IMR-90 (cell line): ENCODE measurements around the gene ERC2. TPM values are rescaled to one million over a fixed set of nuclear protein-coding genes. Genes with fewer than 3 reads are reported as not detected.

Experiments used
- ATAC-seq: fragments of 200-7000 bp; cut with Tn5 transposase; 2 replicates; pipeline ENCODE4 v1.9.1; 2020; ENCODE audit warnings: low read depth, mild to moderate bottlenecking, moderate library complexity
- BruUV-seq: library from RNA; stranded (reverse); fragments of 400-500 nt; replicated peaks from 2 replicates; lab custom pipeline; 2021; lab: Mats Ljungman, UMichigan
- CTCF ChIA-PET: fragments of 300-600 bp; formaldehyde crosslinking; extraction: SDS; loops from one replicate; lab custom pipeline; 2021; ENCODE audit warnings: antibody characterized with exemption; lab: Yijun Ruan, JAX
- POLR2A ChIA-PET: fragments of 300-600 bp; sonication (Branson Sonifier 250); formaldehyde crosslinking; loops from one replicate; lab custom pipeline; 2022; ENCODE audit warnings: antibody characterized with exemption; ENCODE audit not compliant: unreplicated experiment; lab: Charles Lee
- DNase-seq: peaks from one replicate; pipeline ENCODE4 v3.0.0; 2013
- H2AFZ ChIP-seq: replicated peaks from 2 replicates; pipeline ENCODE3; 2013; ENCODE audit warnings: low read length, mild to moderate bottlenecking; ENCODE audit not compliant: poor library complexity
- H2AK5ac ChIP-seq: 2 replicates; pipeline ENCODE4 v1.6.1; 2013; ENCODE audit warnings: low read depth, low read length, inconsistent platforms
- H2AK9ac ChIP-seq: replicated peaks from 2 replicates; pipeline ENCODE3; 2013; ENCODE audit warnings: mild to moderate bottlenecking, low read depth, low read length, moderate library complexity; ENCODE audit not compliant: poor library complexity
- H2BK120ac ChIP-seq: 2 replicates; pipeline ENCODE4 v1.6.1; 2013; ENCODE audit warnings: low read depth, low read length, inconsistent platforms
- H2BK15ac ChIP-seq: 3 replicates; pipeline ENCODE4 v1.6.1; 2013; ENCODE audit warnings: low read depth, low read length, inconsistent platforms
- H2BK20ac ChIP-seq: 2 replicates; pipeline ENCODE4 v1.6.1; 2013; ENCODE audit warnings: low read depth, mild to moderate bottlenecking, inconsistent platforms, low read length, moderate library complexity
- H2BK5ac ChIP-seq: 2 replicates; pipeline ENCODE4 v1.6.1; 2013; ENCODE audit warnings: mild to moderate bottlenecking, low read depth, low read length, inconsistent platforms; ENCODE audit not compliant: poor library complexity, severe bottlenecking
- H3K14ac ChIP-seq: replicated peaks from 2 replicates; pipeline ENCODE4 v1.6.1; 2013; ENCODE audit warnings: low read depth, low read length, inconsistent platforms
- H3K18ac ChIP-seq: 2 replicates; pipeline ENCODE4 v1.6.1; 2013; ENCODE audit warnings: low read depth, low read length, control low read depth
- H3K23ac ChIP-seq: 2 replicates; pipeline ENCODE4 v1.6.1; 2013; ENCODE audit warnings: low read depth, low read length, inconsistent platforms
- H3K27ac ChIP-seq: 2 replicates; pipeline ENCODE4 v1.5.1; 2013; ENCODE audit warnings: mild to moderate bottlenecking, control low read depth, low read length; ENCODE audit not compliant: insufficient read depth
- H3K27me3 ChIP-seq: 2 replicates; pipeline ENCODE4 v1.6.1; 2013; ENCODE audit warnings: low read length; ENCODE audit not compliant: control insufficient read depth, insufficient read depth
- H3K36me3 ChIP-seq: 2 replicates; pipeline ENCODE4 v1.6.1; 2013; ENCODE audit warnings: low read length, mixed read lengths; ENCODE audit not compliant: control insufficient read depth, insufficient read depth
- H3K4ac ChIP-seq: 2 replicates; pipeline ENCODE4 v1.6.1; 2013; ENCODE audit warnings: low read depth, low read length, inconsistent platforms
- H3K4me1 ChIP-seq: 2 replicates; pipeline ENCODE4 v1.6.1; 2013; ENCODE audit warnings: low read length, mixed read lengths; ENCODE audit not compliant: control insufficient read depth, insufficient read depth
- H3K4me2 ChIP-seq: 2 replicates; pipeline ENCODE4 v1.6.1; 2013; ENCODE audit warnings: low read depth, mild to moderate bottlenecking, control low read depth, low read length, moderate library complexity
- H3K4me3 ChIP-seq: 2 replicates; pipeline ENCODE4 v1.5.1; 2013; ENCODE audit warnings: low read depth, mild to moderate bottlenecking, control low read depth, low read length, moderate library complexity; ENCODE audit not compliant: insufficient read depth
- H3K56ac ChIP-seq: 2 replicates; pipeline ENCODE4 v1.6.1; 2013; ENCODE audit warnings: low read length, inconsistent platforms; ENCODE audit not compliant: insufficient read depth; ENCODE audit errors: extremely low read depth
- H3K79me1 ChIP-seq, 2 experiments: 2 replicates each; pipeline ENCODE4 v1.6.1; 2013; ENCODE audit warnings: low read length in 2 of 2, inconsistent platforms in 1 of 2, low read depth in 1 of 2
- H3K9ac ChIP-seq: 2 replicates; pipeline ENCODE4 v1.6.1; 2013; ENCODE audit warnings: low read depth, low read length, control low read depth
- H3K9me1 ChIP-seq: 2 replicates; pipeline ENCODE4 v1.6.1; 2013; ENCODE audit warnings: low read length, inconsistent platforms; ENCODE audit not compliant: insufficient read depth
- H3K9me3 ChIP-seq: 2 replicates; pipeline ENCODE4 v1.6.1; 2013; ENCODE audit warnings: low read length; ENCODE audit not compliant: control insufficient read depth, insufficient read depth
- H4K20me1 ChIP-seq: 2 replicates; pipeline ENCODE4 v1.6.1; 2013; ENCODE audit warnings: low read length, inconsistent platforms; ENCODE audit not compliant: insufficient read depth
- H4K5ac ChIP-seq: 2 replicates; pipeline ENCODE4 v1.6.1; 2013; ENCODE audit warnings: mild to moderate bottlenecking, low read depth, low read length, control low read depth
- H4K8ac ChIP-seq, 2 experiments: 2 replicates each; pipeline ENCODE4 v1.6.1; 2013; ENCODE audit warnings: low read depth in 2 of 2, low read length in 2 of 2, control low read depth in 1 of 2, inconsistent platforms in 1 of 2
- H4K91ac ChIP-seq: 2 replicates; pipeline ENCODE4 v1.6.1; 2013; ENCODE audit warnings: low read depth, low read length, inconsistent platforms; ENCODE audit not compliant: insufficient read depth
- CEBPB ChIP-seq: IDR thresholded peaks from 2 replicates; pipeline ENCODE4 v1.6.1; 2012; ENCODE audit warnings: low read depth, low read length, improper control_type of control experiment
- CHD1 ChIP-seq: IDR thresholded peaks from 2 replicates; pipeline ENCODE4 v1.6.1; 2012; ENCODE audit warnings: low read depth, low read length, improper control_type of control experiment
- MAFK ChIP-seq: IDR thresholded peaks from 2 replicates; pipeline ENCODE4 v1.6.1; 2012; ENCODE audit warnings: low read depth, low read length, improper control_type of control experiment
- MXI1 ChIP-seq: IDR thresholded peaks from 2 replicates; pipeline ENCODE4 v1.6.1; 2012; ENCODE audit warnings: low read depth, mild to moderate bottlenecking, low read length, moderate library complexity, borderline replicate concordance
- NFE2L2 ChIP-seq: fragments of 150-350 bp; IDR thresholded peaks from 2 replicates; pipeline ENCODE4 v1.6.1; 2016; ENCODE audit warnings: low read depth, mild to moderate bottlenecking, low read length
- RAD21 ChIP-seq: IDR thresholded peaks from 2 replicates; pipeline ENCODE4 v1.6.1; 2012; ENCODE audit warnings: low read length, improper control_type of control experiment
- SMC3 ChIP-seq: fragments of 150-350 bp; IDR thresholded peaks from 2 replicates; pipeline ENCODE4 v1.6.1; 2016; ENCODE audit warnings: low read depth, mild to moderate bottlenecking, antibody characterized with exemption, low read length, moderate library complexity
- WGBS, 2 experiments: methylation state at CpG; one replicate each; pipeline versions ENCODE4 v1.1.5 to v1.1.7; 2013; ENCODE audit warnings: missing lambda C conversion rate in 2 of 2; ENCODE audit not compliant: insufficient read length in 1 of 2; ENCODE audit errors: extremely low coverage in 2 of 2; 5-methylcytosine and 5-hydroxymethylcytosine counted together
- dilution Hi-C: fragments of 300-500 bp; cut with HindIII; formaldehyde crosslinking; loops from one replicate; pipeline ENCODE4 v1.14.3; 2018; ENCODE audit warnings: low sequenced_read_pairs; ENCODE audit not compliant: unreplicated experiment
- in situ Hi-C: fragments of 300-500 bp; cut with MboI; formaldehyde crosslinking; loops from 3 replicates; pipeline ENCODE4 v1.14.3; 2019; ENCODE audit warnings: low sequenced_read_pairs, inconsistent platforms, mixed read lengths
- intact Hi-C: fragments of 100-400 bp; cut with micrococcal nuclease; formaldehyde crosslinking; loops from 2 replicates; pipeline ENCODE4 v1.10.0; 2022
- polyA plus RNA-seq, 3 experiments: library from polyadenylated mRNA; depleted of rRNA; stranded (reverse); fragments of >200 nt; gene quantifications; 2 replicates each; pipeline ENCODE4 v1.2.3, GENCODE V29; 2012; ENCODE audit warnings: low replicate concordance in 1 of 3
- total RNA-seq: library from RNA; depleted of rRNA; stranded (reverse); fragments of >200 nt; gene quantifications from 2 replicates; pipeline ENCODE4 v1.2.3, GENCODE V29; 2012
- TF ChIP-seq, protein P1 (sequence below): conservative IDR thresholded peaks from 2 replicates; pipeline ENCODE4 v1.5.1; 2012; ENCODE audit warnings: mild to moderate bottlenecking, low read depth, low read length, improper control_type of control experiment

ERC2 gene
- total and polyA plus RNA-seq, 2 of the 4 experiments (the other 2 are of a cell fraction): 0.17 to 0.18 TPM

DNA sequence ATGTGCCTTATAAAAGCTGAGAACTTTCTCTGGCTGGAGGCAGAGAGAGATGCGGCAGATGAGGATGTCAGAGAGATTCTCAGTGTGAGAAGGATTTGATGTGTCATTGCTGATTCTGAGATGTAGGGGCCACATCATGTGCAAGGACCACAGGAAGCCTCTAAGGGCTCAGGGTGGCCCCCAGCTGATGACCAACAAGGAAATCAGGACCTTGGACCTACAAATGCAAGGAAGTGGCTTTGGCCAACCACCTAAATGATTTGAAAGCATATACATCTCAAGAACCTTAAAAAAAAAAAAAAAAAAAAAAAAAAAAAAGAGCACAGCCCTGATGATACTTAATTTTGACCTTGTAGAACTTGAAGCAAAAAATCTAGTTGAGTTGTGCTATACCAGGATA is 282.4 kb downstream of the ERC2 start:
- no peak overlapping the region for H4K5ac ChIP-seq
- no peak overlapping the region for H3K27ac ChIP-seq
- no peaks in the 10 kb centered on the region for H4K20me1 ChIP-seq
- H3K4ac ChIP-seq: no peak overlapping the region
- no peak overlapping the region for H2AK5ac ChIP-seq
- H3K4me2 ChIP-seq: no peak overlapping the region
- H3K27me3 ChIP-seq: no peaks in the 10 kb centered on the region
- in situ Hi-C loops (no loop called here), intact Hi-C loops (no loop called here), dilution Hi-C loops (no loop called here)
- H3K23ac ChIP-seq: no peak overlapping the region
- no TSS peak for BruUV-seq
- no peak overlapping the region for H2BK15ac ChIP-seq
- ATAC-seq (no peak), DNase-seq (no peak)
- 86% methylated on average over 1 of the region's 1 CpG; no CpG with 5 or more reads in 1 of the 2 experiments for WGBS, 2 experiments
- H3K56ac ChIP-seq: no peak overlapping the region
- no peak overlapping the region for H2AK9ac ChIP-seq
- no peak overlapping the region for H2BK120ac ChIP-seq
- H2BK20ac ChIP-seq: no peak overlapping the region
- H3K4me1 ChIP-seq: no peaks in the 10 kb centered on the region
- H3K9me1 ChIP-seq: no peaks in the 10 kb centered on the region
- H3K9ac ChIP-seq: no peak overlapping the region
- no peaks in the 10 kb centered on the region for H3K36me3 ChIP-seq
- H3K9me3 ChIP-seq: no peaks in the 10 kb centered on the region
- H2BK5ac ChIP-seq: no peak overlapping the region
- no peak overlapping the region for H4K91ac ChIP-seq
- H3K79me1 ChIP-seq: no peaks in the 10 kb centered on the region
- no peak overlapping the region for H3K4me3 ChIP-seq
- no peak overlapping the region for H3K18ac ChIP-seq
- TF ChIP-seq, protein P1, sequence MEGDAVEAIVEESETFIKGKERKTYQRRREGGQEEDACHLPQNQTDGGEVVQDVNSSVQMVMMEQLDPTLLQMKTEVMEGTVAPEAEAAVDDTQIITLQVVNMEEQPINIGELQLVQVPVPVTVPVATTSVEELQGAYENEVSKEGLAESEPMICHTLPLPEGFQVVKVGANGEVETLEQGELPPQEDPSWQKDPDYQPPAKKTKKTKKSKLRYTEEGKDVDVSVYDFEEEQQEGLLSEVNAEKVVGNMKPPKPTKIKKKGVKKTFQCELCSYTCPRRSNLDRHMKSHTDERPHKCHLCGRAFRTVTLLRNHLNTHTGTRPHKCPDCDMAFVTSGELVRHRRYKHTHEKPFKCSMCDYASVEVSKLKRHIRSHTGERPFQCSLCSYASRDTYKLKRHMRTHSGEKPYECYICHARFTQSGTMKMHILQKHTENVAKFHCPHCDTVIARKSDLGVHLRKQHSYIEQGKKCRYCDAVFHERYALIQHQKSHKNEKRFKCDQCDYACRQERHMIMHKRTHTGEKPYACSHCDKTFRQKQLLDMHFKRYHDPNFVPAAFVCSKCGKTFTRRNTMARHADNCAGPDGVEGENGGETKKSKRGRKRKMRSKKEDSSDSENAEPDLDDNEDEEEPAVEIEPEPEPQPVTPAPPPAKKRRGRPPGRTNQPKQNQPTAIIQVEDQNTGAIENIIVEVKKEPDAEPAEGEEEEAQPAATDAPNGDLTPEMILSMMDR: no peak
- no peak for TF ChIP-seq CEBPB
- no peak for TF ChIP-seq MXI1
- TF ChIP-seq MAFK: no peak
- no peak for TF ChIP-seq NFE2L2
- no peak for TF ChIP-seq CHD1
- TF ChIP-seq SMC3: no peak
- TF ChIP-seq RAD21: no peak
- no peak overlapping the region for H2AFZ ChIP-seq
- POLR2A ChIA-PET: no interaction called here
- no peak overlapping the region for H4K8ac ChIP-seq
- CTCF ChIA-PET: interaction anchor here (0.7 kb wide), 1 partner anchor 249 kb away, joined by 3 read pairs; no protein-coding TSS in a partner anchor
- no peak overlapping the region for H3K14ac ChIP-seq
